CD4-positive, alpha-beta T cell treated with Interleukin-15 for 1 hour (primary cell): Measurements from ENCODE around the gene FKBP7.
"Not testable (repeated sequence)": the region's sequence is repeated elsewhere in the genome, so short reads cannot be mapped to it uniquely, and the experiment has no call there.

Experiments used
- DNase-seq: peaks from one replicate; pipeline ENCODE4 v3.0.0-alpha.2; 2020

FKBP7 gene

GRCh38 chr2:178448968-178449661 lies 29.3 kb downstream of the FKBP7 start:
- no peak for DNase-seq

GRCh38 chr2:178441426-178441825 lies 37.0 kb downstream of the FKBP7 start:
- no peak for DNase-seq

GRCh38 chr2:178436662-178437061 lies 41.7 kb downstream of the FKBP7 start:
- DNase-seq, result no peak

- no peak for DNase-seq
Measured at GRCh38 chr2:178429336-178429735, 49.1 kb downstream of the FKBP7 start.

GRCh38 chr2:178428396-178428806 lies 50.0 kb downstream of the FKBP7 start:
- no peak for DNase-seq

GRCh38 chr2:178427458-178427857 lies 50.9 kb downstream of the FKBP7 start:
- no peak for DNase-seq

- no peak for DNase-seq
Measured at GRCh38 chr2:178426388-178426787, 52.0 kb downstream of the FKBP7 start.

- DNase-seq, result no peak
Measured at GRCh38 chr2:178425255-178425827, 53.1 kb downstream of the FKBP7 start.

- DNase-seq, result not testable (repeated sequence)
Measured at GRCh38 chr2:178423746-178424145, 54.7 kb downstream of the FKBP7 start.

- DNase-seq, result no peak
Measured at GRCh38 chr2:178422097-178422496, 56.3 kb downstream of the FKBP7 start.

GRCh38 chr2:178420463-178420999 lies 57.9 kb downstream of the FKBP7 start:
- DNase-seq, result no peak

GRCh38 chr2:178419123-178419522 lies 59.3 kb downstream of the FKBP7 start:
- no peak for DNase-seq

GRCh38 chr2:178418426-178418825 lies 60.0 kb downstream of the FKBP7 start:
- DNase-seq, result no peak

- no peak for DNase-seq
Measured at GRCh38 chr2:178417916-178418315, 60.5 kb downstream of the FKBP7 start.

- no peak for DNase-seq
Measured at GRCh38 chr2:178415979-178416378, 62.4 kb downstream of the FKBP7 start.

- peak; percentile 80 for DNase-seq
Measured at GRCh38 chr2:178414266-178415247, 63.8 kb downstream of the FKBP7 start.
